ENCODE data around the gene MUC3A. TPM values are rescaled to one million over a fixed set of nuclear protein-coding genes. Genes with fewer than 3 reads are reported as not detected.
"Not testable (repeated sequence)": the region's sequence is repeated elsewhere in the genome, so short reads cannot be mapped to it uniquely, and the experiment has no call there.

MUC3A gene
- total RNA-seq, 4 donors from 2014 or later = 0.04 to 0.71 (median 0.32) TPM; not detected in 1

DNA sequence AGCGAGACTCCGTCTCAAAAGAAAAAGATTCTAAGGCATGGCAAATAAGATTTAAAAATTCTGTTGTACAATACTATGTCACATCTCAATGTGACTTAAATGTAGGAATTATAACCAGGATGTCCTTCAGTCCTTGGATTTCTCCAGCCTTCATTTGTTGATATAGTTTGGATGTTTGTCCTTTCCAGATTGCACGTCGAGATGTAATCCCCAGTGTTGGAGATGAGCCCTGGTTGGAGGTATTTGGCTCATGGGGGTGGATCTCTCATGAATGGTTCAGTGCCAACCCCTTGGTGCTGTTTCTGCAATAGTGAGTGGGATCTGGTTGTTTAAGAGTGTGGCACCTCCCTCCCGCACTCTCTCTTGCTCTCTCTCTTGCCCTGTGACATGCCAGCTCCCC is 40.8 kb upstream of the MUC3A start:
- TF ChIP-seq, protein P1, sequence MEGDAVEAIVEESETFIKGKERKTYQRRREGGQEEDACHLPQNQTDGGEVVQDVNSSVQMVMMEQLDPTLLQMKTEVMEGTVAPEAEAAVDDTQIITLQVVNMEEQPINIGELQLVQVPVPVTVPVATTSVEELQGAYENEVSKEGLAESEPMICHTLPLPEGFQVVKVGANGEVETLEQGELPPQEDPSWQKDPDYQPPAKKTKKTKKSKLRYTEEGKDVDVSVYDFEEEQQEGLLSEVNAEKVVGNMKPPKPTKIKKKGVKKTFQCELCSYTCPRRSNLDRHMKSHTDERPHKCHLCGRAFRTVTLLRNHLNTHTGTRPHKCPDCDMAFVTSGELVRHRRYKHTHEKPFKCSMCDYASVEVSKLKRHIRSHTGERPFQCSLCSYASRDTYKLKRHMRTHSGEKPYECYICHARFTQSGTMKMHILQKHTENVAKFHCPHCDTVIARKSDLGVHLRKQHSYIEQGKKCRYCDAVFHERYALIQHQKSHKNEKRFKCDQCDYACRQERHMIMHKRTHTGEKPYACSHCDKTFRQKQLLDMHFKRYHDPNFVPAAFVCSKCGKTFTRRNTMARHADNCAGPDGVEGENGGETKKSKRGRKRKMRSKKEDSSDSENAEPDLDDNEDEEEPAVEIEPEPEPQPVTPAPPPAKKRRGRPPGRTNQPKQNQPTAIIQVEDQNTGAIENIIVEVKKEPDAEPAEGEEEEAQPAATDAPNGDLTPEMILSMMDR (IDR thresholded peaks at IDR 0.05 in 4 of 5, conservative IDR thresholded peaks at IDR 0.05 in 1 of 5) = no peak
- no peak for TF ChIP-seq POLR2A (IDR thresholded peaks at IDR 0.05)
- H3K4me3 ChIP-seq = no peak overlapping the region
- H3K27ac ChIP-seq = no peak overlapping the region
- in situ Hi-C loops (cut with MboI; ENCODE audit: low sequenced_read_pairs in 4 of 4) (loop anchor here in 1 of 4 donors (5.0 kb wide), 1 partner anchor 144 kb away; no protein-coding TSS in a partner anchor), intact Hi-C loops (cut with DNase I; ENCODE audit: low total_unique reads) (no loop called here)
- no peak for DNase-seq
- no peaks in the 10 kb centered on the region for H3K9me3 ChIP-seq
- H3K27me3 ChIP-seq = no peaks in the 10 kb centered on the region
- H3K36me3 ChIP-seq = no peaks in the 10 kb centered on the region
- no peaks in the 10 kb centered on the region for H3K4me1 ChIP-seq
- ATAC-seq = no peak

DNA sequence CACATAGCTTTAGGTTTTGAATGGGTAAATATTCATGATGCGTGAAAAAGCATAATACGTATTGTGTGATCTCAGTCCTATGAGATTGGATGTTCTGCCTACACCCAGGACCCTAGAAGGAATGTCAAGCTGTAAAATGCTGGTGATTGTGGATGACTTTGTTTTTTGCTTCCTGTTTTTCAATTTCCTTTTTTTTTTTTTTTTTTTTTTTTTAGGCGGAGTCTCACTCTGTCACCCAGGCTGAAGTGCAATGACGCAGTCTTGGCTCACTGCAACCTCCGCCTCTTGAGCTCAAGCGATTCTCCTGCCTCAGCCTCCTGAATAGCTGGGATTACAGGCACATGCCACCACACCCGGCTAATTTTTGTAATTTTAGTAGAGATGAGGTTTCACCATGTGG is 38.9 kb upstream of the MUC3A start:
- H3K9me3 ChIP-seq; H3K4me1 ChIP-seq; in situ Hi-C loops (cut with MboI; ENCODE audit: low sequenced_read_pairs in 4 of 4); H3K4me3 ChIP-seq; DNase-seq; H3K27ac ChIP-seq; intact Hi-C loops (cut with DNase I; ENCODE audit: low total_unique reads); H3K36me3 ChIP-seq; H3K27me3 ChIP-seq; ATAC-seq: not testable (repeated sequence)

DNA sequence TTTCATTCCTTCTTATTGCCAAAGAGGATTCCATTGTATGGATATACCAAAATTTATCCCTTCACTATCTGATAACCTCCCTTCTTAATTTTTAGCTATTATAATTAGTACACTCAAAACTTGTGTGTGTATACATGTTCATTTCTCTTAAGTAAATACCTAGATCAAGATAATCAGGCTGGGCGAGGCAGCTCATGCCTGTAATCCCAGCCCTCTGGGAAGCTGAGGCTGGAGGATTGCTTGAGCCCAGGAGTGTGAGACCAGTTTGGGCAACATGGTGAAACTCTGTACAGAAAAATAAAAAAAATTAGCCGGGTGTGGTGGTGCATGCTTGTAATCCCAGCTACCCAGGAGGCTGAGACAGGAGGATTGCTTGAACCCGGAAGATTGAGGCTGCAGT is 37.9 kb upstream of the MUC3A start:
- ATAC-seq (no peak), DNase-seq (no peak)
- intact Hi-C loops (cut with DNase I; ENCODE audit: low total_unique reads) (no loop called here), in situ Hi-C loops (cut with MboI; ENCODE audit: low sequenced_read_pairs in 4 of 4) (no loop called here)
- Histone ChIP-seq H3K4me3 (no peak overlapping the region), H3K27me3 (no peaks in the 10 kb centered on the region), H3K4me1 (peaks cover 0 to 3% of the 10 kb centered on the region in 2 donors), H3K36me3 (no peaks in the 10 kb centered on the region), H3K9me3 (no peaks in the 10 kb centered on the region), H3K27ac (no peak overlapping the region)
- TF ChIP-seq, protein P1 (IDR thresholded peaks at IDR 0.05 in 4 of 5, conservative IDR thresholded peaks at IDR 0.05 in 1 of 5) = no peak
- TF ChIP-seq POLR2A (IDR thresholded peaks at IDR 0.05) = no peak

DNA sequence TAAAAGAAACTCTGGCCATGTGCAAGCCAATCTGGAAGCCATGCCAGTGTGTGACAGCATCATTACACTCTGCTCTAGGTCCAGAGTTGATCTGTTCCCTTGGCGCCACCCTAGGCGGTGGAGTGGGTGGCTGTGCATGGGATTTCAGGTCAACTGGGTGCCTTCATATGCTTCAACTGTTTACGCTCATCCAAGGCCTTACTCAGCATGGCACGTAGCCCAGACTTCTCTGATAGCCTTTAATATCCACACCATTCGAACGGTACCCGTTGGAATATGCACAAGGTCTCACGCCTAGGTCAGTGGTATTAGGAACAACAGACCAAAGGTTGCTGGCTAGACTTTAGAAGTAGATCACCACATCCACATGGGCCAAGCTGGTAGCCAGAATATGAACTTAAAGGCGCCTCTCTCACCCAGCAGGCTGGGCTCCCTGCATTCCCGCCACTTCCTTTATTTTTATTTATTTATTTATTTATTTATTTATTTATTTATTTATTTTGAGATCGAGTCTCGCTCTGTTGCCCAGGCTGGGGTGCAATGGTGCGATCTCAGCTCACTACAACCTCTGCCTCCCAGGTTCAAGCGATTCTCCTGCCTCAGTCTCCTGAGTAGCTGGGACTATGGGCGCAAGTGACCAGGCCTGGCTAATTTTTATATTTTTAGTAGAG is 35.0 kb upstream of the MUC3A start:
- TF ChIP-seq, protein P1 (IDR thresholded peaks at IDR 0.05 in 4 of 5, conservative IDR thresholded peaks at IDR 0.05 in 1 of 5) = no peak
- TF ChIP-seq POLR2A (IDR thresholded peaks at IDR 0.05) = no peak
- Histone ChIP-seq H3K36me3 (no peaks in the 10 kb centered on the region), H3K27ac (no peak overlapping the region), H3K4me3 (no peak overlapping the region), H3K4me1 (peaks cover 0 to 3% of the 10 kb centered on the region in 2 donors), H3K27me3 (no peaks in the 10 kb centered on the region), H3K9me3 (no peaks in the 10 kb centered on the region)
- DNase-seq (no peak), ATAC-seq (no peak)
- intact Hi-C loops (cut with DNase I; ENCODE audit: low total_unique reads) (no loop called here), in situ Hi-C loops (cut with MboI; ENCODE audit: low sequenced_read_pairs in 4 of 4) (no loop called here)

DNA sequence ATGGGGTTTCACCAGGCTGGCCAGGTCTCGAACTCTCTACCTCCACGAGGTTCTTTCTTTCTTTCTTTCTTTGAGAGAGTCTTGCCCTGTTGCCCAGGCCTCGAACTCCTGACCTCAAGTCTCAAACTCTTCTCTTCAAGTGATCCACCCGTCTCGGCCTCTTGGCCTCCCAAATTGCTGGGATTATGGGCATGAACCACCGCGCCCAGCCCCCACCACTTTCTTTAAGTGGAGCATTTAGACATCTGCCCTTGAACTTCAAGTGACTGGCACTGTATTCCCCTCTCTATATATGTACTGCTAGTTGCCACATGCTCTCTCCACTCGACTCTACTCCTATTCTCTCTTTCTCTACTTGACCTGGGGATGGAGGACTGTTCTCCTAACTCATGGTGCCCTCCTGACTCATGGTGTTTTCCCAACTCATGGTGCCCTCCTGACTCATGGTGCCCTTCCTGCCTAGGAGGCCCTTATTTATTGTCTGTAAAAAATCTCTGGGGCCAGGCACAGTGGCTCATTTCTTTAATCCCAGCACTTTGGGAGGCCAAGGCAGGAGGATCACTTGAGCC is 34.4 kb upstream of the MUC3A start:
- ATAC-seq (no peak), DNase-seq (no peak)
- in situ Hi-C loops (cut with MboI; ENCODE audit: low sequenced_read_pairs in 4 of 4) = no loop called here
- intact Hi-C loops (cut with DNase I; ENCODE audit: low total_unique reads) = no loop called here
- TF ChIP-seq POLR2A (IDR thresholded peaks at IDR 0.05) = no peak
- TF ChIP-seq, protein P1 (IDR thresholded peaks at IDR 0.05 in 4 of 5, conservative IDR thresholded peaks at IDR 0.05 in 1 of 5) = no peak
- no peaks in the 10 kb centered on the region for H3K9me3 ChIP-seq
- H3K4me1 ChIP-seq = peaks cover 0 to 3% of the 10 kb centered on the region in 2 donors
- no peak overlapping the region for H3K4me3 ChIP-seq
- no peaks in the 10 kb centered on the region for H3K27me3 ChIP-seq
- H3K36me3 ChIP-seq = no peaks in the 10 kb centered on the region
- no peak overlapping the region for H3K27ac ChIP-seq

DNA sequence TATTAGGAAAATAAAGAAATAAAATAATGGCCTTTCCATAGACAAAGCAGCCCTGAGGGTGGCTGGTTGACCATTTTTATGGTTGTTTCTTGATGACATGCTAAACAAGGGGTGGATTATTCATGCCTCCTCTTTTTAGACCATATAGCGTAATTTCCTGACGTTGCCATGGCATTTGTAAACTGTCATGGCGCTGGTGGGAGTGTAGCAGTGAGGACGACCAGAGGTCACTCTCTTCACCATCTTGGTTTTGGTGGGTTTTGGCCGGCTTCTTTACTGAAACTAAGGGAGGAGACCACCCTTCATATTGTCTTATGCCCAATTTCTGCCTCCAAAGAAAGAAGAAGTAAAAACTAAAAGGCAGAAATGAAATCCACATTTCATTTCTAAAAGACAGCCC is 30.0 kb upstream of the MUC3A start:
- intact Hi-C loops (cut with DNase I; ENCODE audit: low total_unique reads) = not testable (repeated sequence)

DNA sequence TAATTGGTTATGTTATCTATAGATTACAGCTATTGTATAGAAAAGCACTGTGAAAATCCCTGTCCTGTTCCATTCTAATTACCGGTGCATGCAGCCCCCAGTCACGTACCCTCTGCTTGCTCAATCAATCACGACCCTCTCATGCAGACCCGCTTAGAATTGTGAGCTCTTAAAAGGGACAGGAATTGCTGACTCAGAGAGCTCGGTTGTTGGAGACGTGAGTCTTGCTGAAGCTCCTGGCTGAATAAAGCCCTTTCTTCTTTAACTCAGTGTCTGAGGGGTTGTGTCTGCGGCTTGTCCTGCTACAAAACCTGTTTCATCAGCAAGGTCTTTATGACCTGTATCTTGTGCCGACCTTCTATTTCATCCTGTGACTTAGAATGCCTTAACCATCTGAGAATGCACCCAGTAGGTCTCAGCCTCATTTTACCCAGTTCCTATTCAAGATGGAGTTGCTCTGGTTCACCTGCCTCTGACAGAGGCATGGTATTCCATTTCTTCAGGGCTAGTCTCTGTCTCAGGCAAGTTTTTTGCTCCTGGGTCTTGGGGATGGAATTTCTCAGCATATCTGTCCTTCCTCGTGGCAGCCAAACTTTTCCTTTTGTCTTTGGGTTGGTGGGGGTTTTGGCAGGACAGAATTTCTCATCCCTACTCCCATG is 29.4 kb upstream of the MUC3A start:
- H3K4me1 ChIP-seq; intact Hi-C loops (cut with DNase I; ENCODE audit: low total_unique reads); H3K27me3 ChIP-seq; H3K36me3 ChIP-seq; H3K9me3 ChIP-seq; H3K4me3 ChIP-seq; DNase-seq; in situ Hi-C loops (cut with MboI; ENCODE audit: low sequenced_read_pairs in 4 of 4); H3K27ac ChIP-seq; ATAC-seq: not testable (repeated sequence)

More for the DNA sequence above, 30.0 kb upstream of the MUC3A start:
- DNase-seq; ATAC-seq; H3K36me3 ChIP-seq; H3K27me3 ChIP-seq; H3K4me3 ChIP-seq; H3K27ac ChIP-seq; H3K9me3 ChIP-seq; H3K4me1 ChIP-seq; in situ Hi-C loops (cut with MboI; ENCODE audit: low sequenced_read_pairs in 4 of 4): not testable (repeated sequence)
